ENCODE measurements around the gene GALNT18. TPM values are rescaled to one million over a fixed set of nuclear protein-coding genes. Genes with fewer than 3 reads are reported as not detected.

GALNT18 gene
- total RNA-seq, 1 experiment from 2014 or later, result 1.7 TPM

- no peak overlapping the region for H3K4ac ChIP-seq (ENCODE audit: low read depth, low read length)
- H3K56ac ChIP-seq (ENCODE audit: insufficient read length, low read depth, low read length), result no peak overlapping the region
- H4K20me1 ChIP-seq (ENCODE audit: control insufficient read depth, insufficient read depth, insufficient read length), result no peaks in the 10 kb centered on the region
- no peak overlapping the region for H2BK120ac ChIP-seq (ENCODE audit: low read depth, low read length, poor library complexity, severe bottlenecking)
- Mint-ChIP-seq H3K36me3 (ENCODE audit: insufficient read depth in 1 of 3, low read depth in 3 of 3) (no peaks in the 10 kb centered on the region), H3K4me1 (peaks cover 16 to 18% of the 10 kb centered on the region in 2 experiments), H3K27ac (no peak overlapping the region), H3K4me3 (no peak overlapping the region), H3K27me3 (ENCODE audit: low read depth) (no peaks in the 10 kb centered on the region), H3K9me3 (no peaks in the 10 kb centered on the region)
- H3K9ac ChIP-seq (ENCODE audit: extremely low read depth, insufficient read length, low read length), result no peak overlapping the region
- H3K4me2 ChIP-seq (ENCODE audit: insufficient read depth, insufficient read length, low read length), result no peak overlapping the region
- H2BK15ac ChIP-seq (ENCODE audit: low read depth, low read length), result no peak overlapping the region
- no peaks in the 10 kb centered on the region for H3K27me3 ChIP-seq (ENCODE audit: insufficient read depth, low read length)
- no peaks in the 10 kb centered on the region for H3K79me2 ChIP-seq (ENCODE audit: insufficient read depth, low read length)
- H4K91ac ChIP-seq (ENCODE audit: insufficient read length, low read depth, low read length), result no peak overlapping the region
- H3K4me1 ChIP-seq (ENCODE audit: insufficient read depth, low read length), result peaks cover 2% of the 10 kb centered on the region; the same call in 1 of the 2 replicates
- H3K23me2 ChIP-seq (ENCODE audit: insufficient read length, low read depth, low read length, poor library complexity, severe bottlenecking), result no peaks in the 10 kb centered on the region
- no peak overlapping the region for H2BK20ac ChIP-seq (ENCODE audit: low read depth, low read length, poor library complexity, severe bottlenecking)
- H3T11ph ChIP-seq (ENCODE audit: low read length), result no peak overlapping the region
- no peak overlapping the region for H2BK12ac ChIP-seq (ENCODE audit: insufficient read length, low read depth, low read length)
- no peaks in the 10 kb centered on the region for H3K79me1 ChIP-seq (ENCODE audit: insufficient read depth, low read depth, low read length, poor library complexity, severe bottlenecking)
- TF ChIP-seq CTCF (conservative IDR thresholded peaks at IDR 0.05), result no peak
- DNase-seq, result no peak
- no peak overlapping the region for H3K14ac ChIP-seq (ENCODE audit: insufficient read depth, low read length)
- H4K8ac ChIP-seq (replicated peaks; ENCODE audit: insufficient read length, low read depth, low read length), result no peak overlapping the region
- no peak overlapping the region for H3K27ac ChIP-seq (ENCODE audit: insufficient read length, low read depth, low read length)
- no peak overlapping the region for H2AFZ ChIP-seq (ENCODE audit: low read length)
- H3K9me3 ChIP-seq (ENCODE audit: control insufficient read depth, low read depth, low read length), result no peaks in the 10 kb centered on the region
- no peak overlapping the region for H3K23ac ChIP-seq (ENCODE audit: insufficient read length, low read depth, low read length)
- H2BK5ac ChIP-seq (ENCODE audit: insufficient read length, low read length), result no peak overlapping the region
- H3K18ac ChIP-seq (ENCODE audit: insufficient read length, low read depth, low read length), result no peak overlapping the region
- no CpG with 5 or more reads among the region's 4 CpGs for WGBS (ENCODE audit: extremely low coverage, insufficient read length, low lambda C conversion rate)
- H4K5ac ChIP-seq (ENCODE audit: insufficient read length, low read depth, low read length), result no peak overlapping the region
- no peak overlapping the region for H2AK5ac ChIP-seq (ENCODE audit: insufficient read length, low read length)
Measured at GRCh38 chr11:11589437-11589836, 32.4 kb downstream of the GALNT18 start.
